Measurements from ENCODE around the gene VPS39.

VPS39 gene

DNA sequence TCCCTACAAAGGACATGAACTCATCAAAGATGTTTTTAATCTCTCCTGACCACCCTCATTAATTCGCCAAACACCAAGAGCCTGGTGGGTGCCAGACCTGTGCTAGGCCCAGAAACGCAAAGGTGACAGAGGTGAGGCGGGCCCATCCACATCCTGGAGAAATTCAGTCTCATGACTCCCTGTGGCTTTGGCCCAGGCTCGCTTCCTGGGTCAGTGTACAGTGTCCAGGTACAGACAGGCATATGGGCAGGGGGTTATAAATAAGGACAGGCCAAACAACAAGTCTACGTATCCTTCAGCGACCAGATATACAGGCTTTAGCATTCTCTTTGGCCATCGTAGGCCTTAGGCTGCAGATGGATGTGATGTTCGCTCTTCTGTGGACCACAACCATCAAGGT, 50.7 kb downstream of the VPS39 start:
- no peak for DNase-seq

- no peak for DNase-seq
Measured at GRCh38 chr15:42156243-42156922, 51.7 kb downstream of the VPS39 start, which contains the start of gene PLA2G4F. Gene PLA2G4F (minus strand): TSS chr15:42156636. CDS start chr15:42156549, 87 bp downstream.

GRCh38 chr15:42155546-42156242, 52.4 kb downstream of the VPS39 start:
- DNase-seq, result no peak

GRCh38 chr15:42154956-42155355, 53.1 kb downstream of the VPS39 start:
- DNase-seq, result no peak

- DNase-seq, result no peak
Measured at GRCh38 chr15:42154212-42154941, 53.7 kb downstream of the VPS39 start.

- no peak for DNase-seq
Measured at GRCh38 chr15:42153874-42154211, 54.3 kb downstream of the VPS39 start.

- no peak for DNase-seq
Measured at GRCh38 chr15:42152921-42153698, 55.0 kb downstream of the VPS39 start.

DNA sequence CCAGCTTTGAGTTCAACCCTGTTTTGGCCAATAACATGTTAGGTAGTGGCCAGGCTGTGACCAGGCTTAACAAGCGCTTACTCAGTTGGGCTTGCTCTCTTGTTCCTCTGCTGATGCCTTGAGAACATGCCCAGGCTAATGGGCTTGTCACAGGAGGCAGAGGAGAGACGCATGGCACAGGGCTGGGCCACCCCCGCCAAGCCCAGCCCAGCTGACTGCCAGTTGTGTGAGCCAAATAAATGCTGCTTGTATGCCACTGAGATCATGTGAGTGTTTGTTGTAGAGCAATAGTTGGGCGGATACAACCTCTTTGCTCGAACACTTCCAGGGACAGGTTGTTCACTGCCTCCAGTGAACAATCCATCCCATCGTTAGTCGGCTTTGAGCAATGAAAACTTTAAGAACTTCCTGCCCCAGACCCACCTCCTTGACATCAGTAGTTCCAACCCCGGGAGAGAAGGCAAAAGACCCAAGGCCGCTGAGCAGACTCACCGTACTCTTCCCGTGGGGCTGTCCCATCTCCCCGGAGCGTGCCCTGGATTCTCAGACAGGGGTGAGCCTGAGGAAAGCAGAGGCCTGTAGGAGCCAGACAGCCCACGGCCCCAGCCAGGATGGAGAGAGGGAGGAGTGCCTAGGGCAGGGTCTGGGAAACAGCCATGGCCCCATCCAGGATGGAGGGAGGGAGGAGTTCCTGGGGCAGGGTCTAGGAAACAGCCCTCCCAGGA, 55.7 kb downstream of the VPS39 start:
- no peak for DNase-seq

GRCh38 chr15:42151736-42152135, 56.4 kb downstream of the VPS39 start:
- DNase-seq, result no peak

- DNase-seq, result no peak
Measured at GRCh38 chr15:42151141-42151561, 57.0 kb downstream of the VPS39 start.

DNA sequence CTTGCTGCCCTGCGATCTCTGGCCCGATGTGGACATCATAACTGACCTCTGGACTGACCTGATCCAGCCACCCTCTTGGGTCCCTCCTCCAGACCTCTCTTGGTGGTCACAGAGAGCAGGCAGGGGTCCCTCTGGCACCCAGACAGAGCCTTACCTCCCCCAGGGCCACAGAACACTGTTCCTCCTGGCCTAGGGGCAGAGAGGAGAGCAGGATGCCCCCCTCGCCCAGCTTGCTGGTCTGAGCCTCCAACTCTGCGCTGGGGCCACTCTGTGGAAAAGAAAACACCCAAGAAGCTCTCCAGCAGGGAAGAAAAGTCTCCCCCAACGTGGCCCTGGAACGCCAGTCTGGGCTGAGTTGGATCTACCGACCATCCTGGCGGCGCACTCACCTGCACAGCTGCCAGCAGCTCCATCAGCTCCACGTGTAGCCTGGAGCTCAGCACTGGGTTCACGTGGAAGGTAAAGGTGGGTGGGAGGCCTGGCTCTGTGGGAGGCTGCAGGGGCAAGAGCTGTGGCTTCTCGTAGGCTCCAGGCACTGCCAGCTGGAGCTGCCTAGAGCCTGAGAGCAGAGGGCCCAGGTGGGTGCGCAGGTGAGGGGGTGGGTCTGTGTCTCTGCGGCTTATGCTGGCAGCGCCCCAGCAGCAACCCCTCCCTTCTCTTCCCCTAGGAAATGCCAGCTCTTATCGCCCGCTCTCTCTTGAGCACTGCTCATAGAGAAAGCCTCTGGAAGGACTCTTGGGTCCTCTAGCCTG, 57.7 kb downstream of the VPS39 start:
- no peak for DNase-seq

- DNase-seq, result no peak
Measured at GRCh38 chr15:42149493-42150218, 58.4 kb downstream of the VPS39 start.

GRCh38 chr15:42148808-42149492, 59.2 kb downstream of the VPS39 start:
- no peak for DNase-seq

- DNase-seq, result no peak
Measured at GRCh38 chr15:42147431-42147735, 60.7 kb downstream of the VPS39 start.

DNA sequence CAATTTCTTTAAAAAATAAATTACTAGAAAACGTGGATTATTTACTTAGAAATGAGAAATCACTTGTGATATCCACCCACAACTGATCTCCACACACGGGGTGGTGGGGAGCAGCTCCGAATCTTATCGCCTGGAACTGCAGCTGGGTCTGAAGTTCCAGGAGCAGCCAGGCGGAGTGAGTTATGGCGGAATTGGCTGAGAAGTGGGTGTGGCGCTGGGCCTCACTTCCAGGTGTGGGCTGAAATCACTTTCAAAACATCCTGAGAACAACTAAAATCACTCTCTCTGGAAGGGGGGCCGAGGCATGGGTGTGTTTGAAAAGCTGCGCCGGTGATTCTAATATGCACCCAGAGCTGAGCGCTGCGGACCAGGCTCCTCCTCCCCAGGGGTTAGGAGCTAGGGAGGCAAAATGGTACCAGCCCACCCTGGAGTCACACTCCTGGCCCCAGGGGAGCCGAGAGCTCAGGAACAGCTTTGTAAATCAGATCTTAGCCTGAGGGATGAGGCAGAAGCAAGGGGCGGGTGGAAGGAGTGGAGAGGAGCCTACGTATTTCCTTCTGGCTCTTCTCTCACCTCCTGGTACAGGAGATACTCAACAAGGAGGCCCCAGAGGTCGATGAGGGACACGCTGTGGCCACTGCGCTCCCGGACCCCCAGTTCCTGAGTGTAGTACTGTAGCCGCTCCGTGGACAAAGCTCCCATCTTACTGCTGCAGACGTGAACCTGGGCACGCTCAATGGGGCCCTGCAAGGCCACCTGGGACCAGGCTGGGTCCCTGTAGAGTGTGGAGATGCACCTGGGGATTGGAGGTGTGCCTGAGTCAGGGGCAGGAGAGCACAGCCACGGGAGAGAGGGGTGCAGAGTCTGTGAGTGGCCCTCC, 61.3 kb downstream of the VPS39 start:
- no peak for DNase-seq

- DNase-seq, result no peak
Measured at GRCh38 chr15:42145546-42146455, 62.3 kb downstream of the VPS39 start.

- no peak for DNase-seq
Measured at GRCh38 chr15:42144841-42145375, 63.2 kb downstream of the VPS39 start.

Measured in NCI-H2081 (cell line).